CD4-positive, alpha-beta T cell treated with Interleukin-17A for 1 hour (primary cell): ENCODE results near the gene ABCA10.

Experiments used
- DNase-seq: peaks from one replicate; pipeline ENCODE4 v3.0.0-alpha.2; 2020

The ABCA10 gene

DNA sequence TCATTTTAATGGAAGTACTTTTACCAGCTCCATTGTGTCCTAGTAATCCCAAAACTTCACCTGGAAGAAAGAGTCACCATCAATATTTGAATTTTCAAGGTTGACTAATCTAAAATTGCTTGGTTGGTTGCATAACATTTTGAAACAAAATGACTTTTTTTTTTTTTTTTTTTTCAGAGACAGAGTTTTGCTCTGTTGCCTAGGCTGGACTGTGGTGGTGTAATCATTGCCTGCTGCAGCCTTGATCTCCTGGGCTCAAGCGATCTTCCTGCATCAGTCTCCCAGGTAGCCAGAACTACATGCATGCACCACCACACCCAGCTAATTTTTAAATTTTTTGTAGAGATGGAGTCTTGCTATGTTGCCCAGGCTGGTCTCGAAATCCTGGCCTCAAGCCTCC, 74.4 kb downstream of the ABCA10 start:
- no peak for DNase-seq

DNA sequence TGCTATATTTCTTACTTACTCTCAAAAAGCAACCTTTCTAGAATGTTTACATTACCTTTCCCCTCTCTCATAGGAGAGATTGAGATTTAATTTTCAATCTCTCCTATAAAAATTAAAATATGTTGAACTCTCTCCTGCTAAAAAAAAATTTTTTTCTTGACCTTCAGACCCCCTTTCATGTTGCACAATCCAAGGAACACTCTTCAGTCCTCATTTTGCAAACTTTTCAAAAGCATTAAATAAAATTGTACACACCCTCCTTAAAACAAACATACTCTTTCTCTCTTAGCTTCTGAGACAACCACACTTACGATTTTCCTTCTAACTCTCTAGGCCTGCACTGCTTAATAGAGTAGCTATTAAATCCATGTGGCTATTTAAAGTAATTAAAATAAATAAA, 78.3 kb downstream of the ABCA10 start:
- no peak for DNase-seq

DNA sequence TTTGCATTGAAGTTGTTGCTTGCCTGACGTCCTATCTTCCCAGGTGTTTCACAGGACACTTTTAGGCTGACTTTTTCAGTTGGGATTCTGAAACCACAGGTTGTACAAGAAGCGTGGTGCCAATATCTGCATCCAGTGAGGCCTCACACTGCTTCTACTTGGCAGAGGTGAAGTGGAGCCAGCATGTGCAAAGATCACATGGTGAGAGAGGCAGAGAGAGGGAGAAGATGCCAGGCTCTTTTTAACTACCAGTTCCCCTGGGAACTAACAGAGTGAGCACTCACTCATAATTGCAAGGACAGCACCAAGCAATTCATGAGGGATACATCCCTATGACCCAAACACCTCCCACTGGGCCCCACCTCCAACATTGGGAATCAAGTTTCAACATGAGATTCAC, 81.2 kb downstream of the ABCA10 start:
- DNase-seq, result no peak

DNA sequence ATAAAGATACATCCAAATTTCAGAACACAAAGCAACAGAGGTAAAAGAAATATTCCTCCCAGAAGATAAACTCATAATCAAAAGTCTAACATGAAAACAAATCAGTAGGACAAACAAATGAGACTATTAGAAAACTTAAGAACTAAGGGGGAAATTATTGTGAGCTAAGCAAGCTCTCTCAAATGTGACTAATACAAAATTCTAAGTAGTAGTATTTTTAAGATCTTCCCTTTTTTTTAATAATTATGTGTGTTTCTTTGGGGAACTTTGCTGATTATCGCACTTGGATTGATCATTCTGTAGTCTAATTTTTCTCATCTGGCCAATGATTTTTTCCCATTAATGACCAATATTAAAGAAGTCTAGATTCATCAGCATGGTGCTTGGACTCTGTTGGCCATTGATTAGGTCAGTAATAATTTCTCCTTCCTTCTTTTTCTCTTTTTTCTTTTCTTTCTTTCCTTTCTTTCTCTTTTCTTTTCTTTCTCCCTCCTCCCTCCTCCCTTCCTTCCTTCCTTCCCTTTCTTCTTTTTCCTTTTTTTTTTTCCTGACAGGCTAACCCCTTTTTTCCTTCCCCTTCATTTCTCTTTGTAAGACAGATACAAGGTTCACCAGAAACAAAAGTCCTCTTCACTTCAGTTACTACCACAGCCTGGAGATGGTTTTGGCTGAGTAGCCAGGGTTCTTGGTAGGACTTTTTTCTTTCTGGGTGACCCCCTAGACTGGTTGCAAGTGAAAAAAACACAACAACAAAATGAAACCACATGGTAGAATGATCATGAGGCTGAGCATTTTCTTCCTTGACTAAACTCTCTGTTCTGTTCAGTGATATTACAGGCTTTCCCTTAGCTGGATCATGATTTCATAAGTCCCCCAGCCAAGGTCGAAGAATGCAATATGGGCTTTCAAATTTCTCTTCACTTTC, 84.0 kb downstream of the ABCA10 start:
- no peak for DNase-seq

DNA sequence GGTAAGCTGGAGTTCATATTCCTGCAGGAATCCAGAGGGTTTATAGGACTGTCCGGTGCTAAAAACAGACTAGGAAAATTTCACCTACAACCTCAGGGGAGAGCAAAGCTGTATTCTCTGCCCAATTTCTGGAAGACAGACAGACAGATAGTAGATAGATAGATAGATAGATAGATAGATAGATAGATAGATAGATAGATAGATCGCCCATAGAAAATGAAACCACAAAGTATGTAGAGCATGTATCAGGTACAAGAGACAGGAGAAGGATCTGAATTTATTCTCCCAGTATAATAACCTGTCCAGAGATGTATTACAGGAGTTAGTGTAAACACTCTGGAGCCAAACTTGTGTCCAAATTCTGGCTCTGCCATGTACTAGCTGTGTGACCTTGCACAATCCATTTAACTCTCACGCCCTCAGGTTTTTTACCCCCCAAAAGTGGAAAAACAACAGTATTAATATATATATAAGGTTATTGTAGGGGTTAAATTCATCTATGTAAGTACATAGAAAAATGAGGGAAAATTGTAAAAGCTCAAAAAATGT, 84.9 kb downstream of the ABCA10 start:
- DNase-seq, result no peak

DNA sequence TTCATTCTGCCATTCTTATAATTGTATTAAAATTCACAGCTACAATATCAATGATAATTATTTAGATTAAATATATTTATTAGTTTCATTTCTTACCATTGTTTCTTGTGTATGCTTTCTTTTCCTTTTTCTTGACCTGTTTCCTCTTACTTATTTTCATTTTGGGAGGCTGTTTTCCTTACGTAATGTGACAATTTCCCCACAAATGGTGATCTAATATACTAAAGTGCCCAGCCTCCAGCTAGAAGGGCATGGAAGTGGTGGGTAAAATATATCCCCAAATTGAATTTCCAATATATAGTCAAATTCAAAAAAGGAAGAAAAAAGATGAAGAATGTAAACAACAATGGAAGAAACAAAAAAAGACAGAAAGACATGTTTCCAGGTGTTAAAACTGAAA, 85.5 kb downstream of the ABCA10 start:
- DNase-seq, result no peak

DNA sequence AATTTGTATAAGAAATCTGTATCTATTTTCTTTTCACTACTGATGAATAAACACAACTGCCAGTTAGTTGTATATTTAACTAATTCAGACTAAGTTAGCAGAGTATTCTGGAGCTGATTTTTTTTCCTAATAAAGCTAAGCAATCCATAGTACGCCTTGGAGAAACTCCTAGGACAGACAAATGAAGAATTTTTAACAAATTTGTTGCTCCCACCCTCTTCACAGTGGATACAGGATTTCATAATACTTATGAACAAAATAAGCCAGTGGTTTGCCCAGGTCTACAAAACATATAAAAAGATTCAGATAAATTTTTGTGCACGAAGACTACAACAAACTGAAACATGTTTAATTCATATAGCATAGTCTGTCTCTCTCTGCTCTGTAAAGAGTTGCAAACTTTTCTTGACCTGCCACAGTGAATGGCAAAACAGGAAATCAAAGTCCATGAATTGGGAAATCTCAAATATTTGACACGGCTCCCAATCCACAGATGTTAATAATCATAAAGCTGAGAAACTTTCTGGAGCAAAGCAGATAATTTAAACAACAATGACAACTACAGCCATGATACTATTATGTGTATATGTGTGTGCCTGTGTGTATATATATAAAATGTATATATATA, 86.3 kb downstream of the ABCA10 start:
- DNase-seq, result no peak

DNA sequence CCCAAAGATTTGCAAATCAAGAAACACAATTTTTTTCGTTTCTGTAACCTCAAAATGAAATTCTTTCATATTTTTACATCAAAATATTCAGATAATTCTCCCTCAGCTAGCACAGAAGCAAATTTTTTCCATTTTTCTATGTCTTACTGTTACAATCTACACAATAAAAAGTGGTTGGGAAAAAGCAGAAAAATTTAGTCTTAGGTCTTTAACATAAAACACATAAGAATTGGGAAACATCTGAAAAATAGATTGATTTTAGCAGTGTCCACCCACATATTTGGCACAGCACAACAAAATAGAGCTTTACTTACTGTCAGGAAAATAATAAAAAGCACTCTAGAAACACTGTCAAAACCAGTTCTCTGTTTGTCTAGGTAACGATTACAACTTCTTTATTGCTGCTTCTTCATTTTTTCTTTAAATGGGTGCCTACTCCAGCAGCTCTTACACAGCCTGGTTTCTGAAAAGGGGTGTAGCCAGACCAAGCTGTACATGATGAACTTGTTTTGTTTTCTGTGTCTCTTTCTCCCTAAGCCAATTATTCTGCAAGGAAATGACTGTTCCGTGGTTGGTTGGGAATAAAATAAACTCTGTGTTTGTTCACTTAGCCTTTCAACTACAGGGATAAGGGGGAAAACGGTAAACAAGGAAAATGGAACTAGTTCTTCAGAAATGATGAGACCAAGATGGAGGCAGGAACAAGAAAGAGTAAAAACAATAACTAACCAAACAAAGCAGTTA, 87.0 kb downstream of the ABCA10 start, which contains the start of gene ABCA6:
Gene ABCA6, minus strand, starts transcription at position 465 of the 744 bp plus-strand sequence. CDS start 1,192 bp downstream, outside the sequence.
- DNase-seq, result no peak

DNA sequence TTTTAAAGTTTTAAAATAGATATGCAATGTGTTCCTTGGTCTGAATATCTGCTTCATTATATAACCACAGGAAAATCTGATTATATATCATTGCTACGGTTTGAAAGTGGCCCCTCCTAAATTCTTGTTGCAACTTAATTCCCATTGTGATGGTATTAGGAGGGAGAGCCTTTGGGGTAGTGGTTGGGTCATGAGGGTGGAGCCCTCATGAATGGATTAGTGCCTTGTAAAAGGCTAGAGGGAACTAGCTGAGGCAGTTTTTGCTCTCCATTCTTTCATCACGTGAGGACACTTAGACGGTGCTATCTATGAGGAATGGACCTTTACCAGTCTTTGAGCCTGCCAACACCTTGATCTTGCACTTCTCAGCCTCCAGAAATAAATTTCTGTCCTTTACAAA, 94.5 kb downstream of the ABCA10 start:
- DNase-seq, result no peak

DNA sequence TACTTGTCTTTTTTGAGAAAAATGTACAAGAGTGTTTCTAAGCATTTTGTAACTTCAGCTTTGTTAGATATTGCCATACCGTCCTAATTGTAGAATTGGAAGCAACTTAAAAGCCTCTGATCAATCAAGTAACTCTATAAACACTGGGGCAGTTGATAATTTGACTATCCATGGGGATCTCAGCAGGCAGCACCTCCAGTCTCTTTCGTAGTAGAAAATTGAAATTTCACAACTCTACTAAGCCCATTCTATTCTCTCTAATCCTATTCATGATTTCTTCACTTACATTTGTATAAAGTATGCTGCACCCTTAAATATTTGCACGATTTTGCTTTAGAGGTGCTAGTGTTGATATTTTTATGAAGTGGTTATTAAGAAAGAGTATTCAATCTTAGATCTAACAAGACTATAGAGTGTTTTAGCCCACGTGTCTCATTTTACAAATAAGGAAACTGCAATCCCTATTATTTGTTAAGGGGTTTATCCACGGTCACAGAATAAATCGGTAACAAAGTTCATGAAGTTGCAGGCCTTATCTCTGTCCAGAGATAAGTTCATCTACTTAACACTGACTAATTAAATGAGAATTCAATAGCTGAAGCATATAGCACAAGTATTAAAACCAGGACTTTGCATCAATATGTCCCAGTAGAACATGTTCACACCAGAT, 97.9 kb downstream of the ABCA10 start:
- no peak for DNase-seq

DNA sequence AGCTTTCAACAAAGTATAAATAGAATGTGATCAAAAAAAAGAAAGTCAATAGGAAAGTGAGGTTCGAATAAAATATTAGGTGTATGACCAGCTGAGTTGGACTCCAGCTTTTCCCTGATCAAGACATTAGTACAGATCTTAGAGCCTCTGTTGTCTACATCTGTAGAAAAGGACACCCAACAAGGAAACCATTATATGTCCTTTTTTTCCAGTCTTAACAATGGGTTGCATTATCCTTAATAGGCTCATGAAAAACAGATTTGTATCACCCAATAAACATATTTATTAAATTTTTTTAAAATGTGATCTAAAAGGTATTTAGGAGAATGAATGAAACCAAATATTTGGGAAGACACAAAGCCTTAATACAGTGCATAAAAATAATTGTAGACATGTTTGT, 105.0 kb downstream of the ABCA10 start:
- DNase-seq, result no peak

DNA sequence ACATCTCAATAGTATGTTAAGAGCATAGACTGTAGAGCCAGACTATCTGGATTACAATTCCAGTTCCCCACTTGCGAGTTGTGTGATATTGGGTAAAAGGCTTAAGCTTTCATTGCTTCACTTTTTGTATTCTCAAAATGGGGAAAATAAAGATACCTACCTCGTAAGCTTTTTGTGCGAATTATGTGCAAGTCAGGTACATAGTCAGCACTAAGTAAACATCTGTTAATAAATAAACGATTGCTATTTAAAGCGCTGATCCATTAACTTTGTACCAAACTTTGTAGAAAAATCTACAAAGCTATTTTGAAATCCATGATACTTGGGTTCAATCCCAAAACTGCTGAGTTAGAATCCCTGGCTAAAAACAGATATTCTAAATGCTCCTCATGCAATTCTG, 106.6 kb downstream of the ABCA10 start:
- no peak for DNase-seq

DNA sequence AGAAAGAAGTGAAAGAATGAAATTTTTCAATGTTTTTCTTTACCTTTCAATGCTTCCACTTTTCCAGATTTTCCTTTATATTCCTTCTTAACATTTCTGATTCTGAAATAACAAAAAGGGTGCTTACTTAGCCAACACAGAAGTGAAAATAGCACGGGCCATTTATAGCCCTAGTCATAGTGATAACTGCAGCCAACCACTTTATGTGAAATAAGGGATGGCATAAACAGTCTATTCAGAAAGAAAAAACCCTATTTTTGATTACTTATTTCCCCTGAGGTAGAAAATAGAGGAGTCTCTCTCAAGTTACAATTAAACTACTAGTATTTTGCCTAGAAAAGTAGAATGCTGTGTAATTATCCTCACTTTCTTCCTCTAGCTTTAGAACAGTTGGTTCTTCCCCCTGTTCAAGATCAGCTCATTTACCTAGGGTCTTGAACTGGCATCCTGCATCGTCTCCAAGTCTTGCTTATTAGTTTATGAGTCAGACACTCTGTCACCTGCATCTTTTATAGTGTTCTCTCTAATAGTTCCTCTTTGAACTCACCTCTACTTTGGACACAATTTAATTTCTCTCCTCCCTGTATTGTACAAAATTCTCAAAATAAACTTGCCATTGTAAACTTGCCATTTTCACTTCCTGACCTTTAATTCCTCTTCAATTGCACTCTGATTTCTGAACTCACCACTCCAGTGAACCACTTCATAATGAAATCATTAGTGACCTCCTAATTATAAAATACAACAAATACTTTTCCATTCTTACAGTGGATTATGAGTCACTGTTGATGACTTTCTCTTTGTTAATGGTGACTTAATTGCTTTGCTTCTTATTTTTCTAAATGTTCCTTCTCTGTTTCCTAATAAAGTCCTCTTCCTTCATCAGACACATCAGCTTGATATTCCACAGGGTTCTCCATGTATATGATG, 110.5 kb downstream of the ABCA10 start:
- DNase-seq, result no peak

DNA sequence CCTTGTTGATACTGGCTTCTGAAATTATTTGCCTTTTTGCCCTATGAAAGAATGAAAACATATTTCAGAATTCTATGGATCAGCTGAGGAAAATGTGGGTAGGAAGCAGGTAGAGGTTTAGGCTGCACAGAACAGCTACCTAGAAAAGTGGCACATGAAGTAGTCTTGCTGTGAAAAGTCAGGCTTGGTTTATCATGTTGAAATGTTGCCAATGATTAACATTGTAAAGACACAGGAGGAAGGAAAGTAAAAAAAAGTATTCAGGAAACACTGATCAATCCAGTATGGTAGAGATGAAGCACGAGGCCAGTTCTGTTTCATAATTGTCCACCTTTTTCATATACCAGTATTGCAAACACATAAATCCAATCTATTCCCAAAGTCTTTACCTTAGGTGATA, 116.8 kb downstream of the ABCA10 start:
- no peak for DNase-seq

DNA sequence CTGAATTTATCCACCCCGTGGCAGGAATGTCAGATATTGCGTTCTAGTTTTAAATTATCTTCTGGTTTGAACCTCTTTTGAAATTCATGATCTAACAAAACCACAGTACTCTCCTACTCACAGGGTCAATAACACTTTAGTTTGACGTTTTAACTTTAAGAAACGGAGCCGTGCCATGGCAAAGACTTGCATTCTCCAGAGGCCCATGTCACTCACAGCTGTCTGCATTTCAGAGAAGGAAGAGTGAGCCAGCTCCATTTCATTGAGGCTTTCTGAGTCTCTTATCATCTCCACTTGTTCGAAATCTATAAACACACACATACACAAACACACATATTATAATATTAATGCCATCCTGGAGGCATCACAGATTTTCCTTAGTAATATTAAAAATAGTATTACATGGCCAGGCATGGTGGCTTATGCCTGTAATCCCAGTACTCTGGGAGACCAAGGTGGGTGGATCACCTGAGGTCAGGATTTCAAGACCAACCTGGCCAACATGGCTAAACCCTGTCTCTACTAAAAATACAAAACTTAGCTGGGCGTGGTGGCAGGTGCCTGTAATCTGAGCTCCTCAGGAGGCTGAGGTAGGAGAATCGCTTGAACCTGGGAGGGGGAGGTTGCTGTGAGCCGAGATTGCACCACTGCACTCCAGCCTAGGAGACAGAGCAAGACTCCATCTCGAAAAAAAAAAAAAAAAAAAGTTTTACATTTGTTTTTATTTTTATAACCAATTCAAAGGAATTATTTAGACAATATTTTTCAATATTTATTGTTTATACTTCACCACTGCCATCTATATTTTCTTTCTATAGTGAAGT, 122.5 kb downstream of the ABCA10 start:
- DNase-seq, result no peak

DNA sequence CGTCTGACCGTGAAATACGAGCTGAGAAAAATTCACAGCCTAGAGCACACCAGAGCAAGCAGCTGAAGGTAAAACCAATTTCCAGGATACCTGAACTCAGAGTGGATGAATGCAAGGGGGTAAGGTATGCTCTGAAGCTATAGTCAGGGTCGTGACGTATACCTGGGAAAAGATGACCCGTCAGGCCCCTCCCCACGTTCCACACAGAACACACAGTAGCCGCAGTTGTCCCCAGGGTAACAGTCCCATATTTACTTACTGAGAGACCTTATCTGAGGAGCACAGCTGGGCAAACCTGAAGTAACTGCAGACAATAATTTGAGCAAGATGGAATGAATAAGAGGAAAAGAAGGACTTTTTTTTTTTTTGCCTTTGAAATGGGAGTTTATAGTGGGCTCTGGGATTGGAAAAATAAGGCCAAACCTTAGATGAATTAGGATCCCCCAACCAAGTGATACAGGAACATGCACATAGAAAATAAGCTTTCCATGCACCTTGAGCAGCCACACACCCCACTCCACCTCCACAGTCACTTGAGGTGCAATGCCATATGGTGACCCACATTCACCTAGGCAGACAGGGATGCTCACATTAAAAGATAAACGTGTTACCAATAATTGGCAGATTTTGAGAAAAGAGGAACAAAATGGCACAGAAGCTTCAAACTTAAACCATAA, 124.9 kb downstream of the ABCA10 start:
- no peak for DNase-seq

DNA sequence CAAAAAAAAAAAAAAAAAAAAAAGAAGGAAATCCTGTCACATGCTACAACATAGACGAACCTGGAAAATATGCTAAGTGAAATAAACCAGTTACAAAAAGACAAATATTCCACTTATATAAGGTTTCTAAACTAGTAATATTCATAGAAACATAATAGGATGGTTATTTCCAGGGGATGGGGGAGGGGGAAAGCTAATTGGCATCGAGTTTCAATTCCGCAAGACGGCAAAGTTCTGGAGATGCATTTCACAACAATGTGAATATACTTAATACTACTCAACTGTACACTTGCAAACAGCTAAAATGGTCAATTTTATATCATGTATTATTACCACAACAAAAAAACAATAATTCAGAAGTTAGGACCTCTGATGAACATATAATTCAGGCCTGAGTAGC, 130.0 kb downstream of the ABCA10 start:
- no peak for DNase-seq
